Small intestine (tissue), 7 donors: ENCODE measurements around the gene RYR3. TPM values are rescaled to one million over a fixed set of nuclear protein-coding genes. Genes with fewer than 3 reads are reported as not detected.
A peak's percentile ranks its signal among the peaks of the same experiment; 100 is the strongest.

ENCODE experiments used
- DNase-seq, 2 donors: peaks; one replicate each; pipeline versions ENCODE4 v3.0.0 to v3.0.0-alpha.2; 2013
- FAIRE-seq: peaks from 2 replicates; lab custom pipeline; 2012; peaks lifted over from hg19 to GRCh38; lab: Jason Lieb, UNC
- H3K27ac ChIP-seq, 3 donors: one replicate each; pipeline ENCODE4 v1.5.1; 2013; ENCODE audit warnings: low read length in 2 of 3, mild to moderate bottlenecking in 2 of 3, control low read depth in 1 of 3, inconsistent platforms in 1 of 3, low read depth in 1 of 3, moderate library complexity in 1 of 3
- H3K27me3 ChIP-seq, 3 donors: one replicate each; pipeline ENCODE4 v1.6.1; 2013; ENCODE audit warnings: low read length in 3 of 3, inconsistent platforms in 1 of 3; ENCODE audit not compliant: control insufficient read depth in 3 of 3, insufficient read depth in 3 of 3
- H3K36me3 ChIP-seq, 3 donors: one replicate each; pipeline ENCODE4 v1.6.1; 2013; ENCODE audit warnings: low read length in 3 of 3, inconsistent platforms in 1 of 3, low read depth in 1 of 3, mild to moderate bottlenecking in 1 of 3, moderate library complexity in 1 of 3; ENCODE audit not compliant: control insufficient read depth in 3 of 3, insufficient read depth in 2 of 3
- H3K4me1 ChIP-seq, 3 donors: one replicate each; pipeline ENCODE4 v1.6.1; 2013; ENCODE audit warnings: low read length in 2 of 3, inconsistent platforms in 1 of 3, low read depth in 1 of 3, mild to moderate bottlenecking in 1 of 3, moderate library complexity in 1 of 3; ENCODE audit not compliant: control insufficient read depth in 3 of 3, insufficient read depth in 2 of 3
- H3K4me3 ChIP-seq, 3 donors: one replicate each; pipeline ENCODE4 v1.5.1; 2013; ENCODE audit warnings: low read length in 3 of 3, control low read depth in 1 of 3, inconsistent platforms in 1 of 3, low read depth in 1 of 3, mild to moderate bottlenecking in 1 of 3, moderate library complexity in 1 of 3
- H3K9me3 ChIP-seq, 2 donors: one replicate each; pipeline ENCODE4 v1.6.1; 2013; ENCODE audit warnings: low read depth in 1 of 2, low read length in 1 of 2; ENCODE audit not compliant: control insufficient read depth in 2 of 2, insufficient read depth in 1 of 2
- WGBS, 3 donors: extraction: QIAGEN DNeasy Blood & Tissue Kit; methylation state at CpG; one replicate each; pipeline ENCODE4 v1.1.7; 2013; 5-methylcytosine and 5-hydroxymethylcytosine counted together
- polyA plus RNA-seq, 4 donors: library from polyadenylated mRNA; stranded (reverse) in 3 of 4; unstranded in 1 of 4; fragments of 200-250 nt in 3 of 4; fragments of 120-200 nt in 1 of 4; gene quantifications; one replicate each; pipeline versions ENCODE4 v1.2.1 to v1.2.3, GENCODE V29; 2013
- donor health status: healthy with polysubstance abuse.
- donor health status: control.
- donor health status: control.
- donor health status: Bipolar disorder and iron deficiency.
- donor health status: healthy.

The RYR3 gene
- polyA plus RNA-seq, 4 donors = 0.36 to 1.6 TPM; not detected in 2

DNA sequence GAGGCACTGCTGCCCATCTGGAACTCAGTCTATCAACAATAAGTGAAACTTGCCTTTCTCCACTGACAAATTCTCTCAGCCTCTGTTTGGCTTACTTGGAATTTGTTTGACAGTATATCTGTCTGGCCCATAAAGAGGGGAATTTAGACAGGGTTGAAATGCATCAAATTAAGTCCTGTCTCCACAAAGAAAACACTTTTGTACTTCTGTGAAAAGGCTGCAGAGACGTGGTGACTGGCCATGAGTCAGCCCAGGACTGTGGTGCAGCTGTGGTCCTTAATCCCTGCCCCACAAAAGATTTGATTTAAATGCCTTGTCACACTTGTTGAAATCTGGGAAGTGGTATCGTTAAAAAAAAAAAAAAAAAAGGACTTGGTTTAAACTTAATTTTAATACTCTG, 47.5 kb downstream of the RYR3 start:
- H3K36me3 ChIP-seq = no peaks in the 10 kb centered on the region
- FAIRE-seq = no peak
- peaks cover 0 to 3% (median 0%) of the 10 kb centered on the region in 3 donors for H3K27me3 ChIP-seq
- H3K9me3 ChIP-seq = no peaks in the 10 kb centered on the region
- no peaks in the 10 kb centered on the region for H3K4me1 ChIP-seq
- no peak overlapping the region for H3K27ac ChIP-seq
- WGBS, 3 donors = 40 to 49% (median 48%) methylated on average over 2 of the region's 2 CpGs
- H3K4me3 ChIP-seq = no peak overlapping the region
- DNase-seq = no peak

DNA sequence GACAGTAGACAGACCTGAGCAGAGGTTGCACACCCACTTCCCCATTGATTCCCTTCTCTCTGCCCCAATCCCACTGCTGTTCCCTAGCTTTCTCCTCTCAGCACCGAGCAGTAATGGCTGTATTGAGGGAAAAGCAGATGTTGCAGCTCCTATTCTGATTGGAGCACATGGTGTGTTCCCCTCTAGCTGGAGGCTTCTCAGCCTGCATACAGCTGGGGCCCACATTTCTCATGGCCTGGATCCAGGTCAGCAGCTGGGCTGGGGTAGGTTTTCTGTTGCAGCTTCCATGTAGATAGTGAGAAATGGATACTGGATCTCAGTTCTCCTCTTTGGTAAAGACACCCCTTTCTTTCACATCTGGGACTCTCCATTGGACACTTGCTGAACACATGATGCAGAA, 50.1 kb downstream of the RYR3 start:
- FAIRE-seq (no peak), DNase-seq (peak in 1 of 2 donors; percentile 24)
- 44 to 75% (median 69%) methylated on average over 1 of the region's 1 CpG for WGBS, 3 donors
- Histone ChIP-seq H3K4me1 (no peaks in the 10 kb centered on the region), H3K9me3 (no peaks in the 10 kb centered on the region), H3K36me3 (no peaks in the 10 kb centered on the region), H3K27me3 (peaks cover 0 to 3% (median 0%) of the 10 kb centered on the region in 3 donors), H3K27ac (no peak overlapping the region), H3K4me3 (no peak overlapping the region)

DNA sequence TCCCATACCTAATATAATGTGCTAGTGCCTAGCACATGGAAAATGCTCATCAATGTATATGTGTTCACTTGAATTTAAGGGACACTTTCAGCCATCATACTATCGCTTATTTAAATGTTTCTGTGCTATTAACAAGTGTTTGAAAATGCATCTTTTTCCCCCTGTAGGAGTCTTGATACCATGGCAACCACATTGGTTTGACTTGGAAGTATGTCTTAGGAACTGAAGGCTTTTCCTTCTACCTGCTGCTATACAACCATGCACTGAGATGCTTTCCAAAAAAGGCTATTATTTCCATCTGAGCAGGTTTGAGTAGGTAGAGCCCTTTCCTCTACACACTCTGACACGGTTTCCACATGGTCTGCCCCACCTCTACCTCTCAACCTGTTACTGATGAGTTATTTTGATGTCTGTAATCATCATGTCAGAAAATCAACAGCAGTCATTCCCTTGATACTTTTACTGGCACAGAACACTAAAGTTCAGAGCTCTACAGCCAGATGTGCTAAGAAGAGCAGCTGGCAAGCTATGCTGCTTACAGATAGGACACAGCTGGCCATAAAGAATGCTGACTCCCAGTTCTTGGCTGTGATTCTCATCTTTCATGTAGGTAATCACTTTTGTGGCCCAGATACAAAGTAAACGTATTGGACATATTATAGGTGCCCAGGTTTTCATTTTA, 59.3 kb downstream of the RYR3 start:
- Histone ChIP-seq H3K27ac (no peak overlapping the region), H3K9me3 (no peaks in the 10 kb centered on the region), H3K4me3 (no peak overlapping the region), H3K27me3 (no peaks in the 10 kb centered on the region), H3K4me1 (no peaks in the 10 kb centered on the region), H3K36me3 (no peaks in the 10 kb centered on the region)
- DNase-seq (no peak), FAIRE-seq (no peak)
- 44 to 57% (median 49%) methylated on average over 3 of the region's 3 CpGs for WGBS, 3 donors

DNA sequence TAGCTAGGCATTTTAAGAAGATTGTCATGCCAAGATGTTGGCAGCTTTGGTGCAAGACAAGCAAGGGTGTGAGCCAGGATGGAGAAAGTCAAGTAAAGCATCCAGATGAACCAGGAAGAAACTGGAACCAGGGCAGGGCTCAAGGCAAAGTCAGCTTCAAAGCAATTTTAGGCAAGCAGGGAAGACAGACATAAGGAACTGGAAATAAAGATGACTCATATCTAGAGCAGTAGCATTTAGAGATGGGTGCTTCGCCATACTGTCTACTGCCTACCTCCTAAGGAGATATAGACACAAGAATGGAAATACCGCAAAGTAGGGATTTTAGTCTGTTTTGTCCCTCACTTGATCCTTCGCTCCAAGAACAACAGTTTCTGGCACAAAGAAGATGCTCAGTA, 59.9 kb downstream of the RYR3 start:
- DNase-seq = no peak
- Histone ChIP-seq H3K9me3 (no peaks in the 10 kb centered on the region), H3K4me1 (no peaks in the 10 kb centered on the region), H3K27me3 (no peaks in the 10 kb centered on the region), H3K36me3 (no peaks in the 10 kb centered on the region), H3K4me3 (no peak overlapping the region), H3K27ac (no peak overlapping the region)
- WGBS, 3 donors = 86 to 91% (median 87%) methylated on average over 3 of the region's 3 CpGs
- no peak for FAIRE-seq

DNA sequence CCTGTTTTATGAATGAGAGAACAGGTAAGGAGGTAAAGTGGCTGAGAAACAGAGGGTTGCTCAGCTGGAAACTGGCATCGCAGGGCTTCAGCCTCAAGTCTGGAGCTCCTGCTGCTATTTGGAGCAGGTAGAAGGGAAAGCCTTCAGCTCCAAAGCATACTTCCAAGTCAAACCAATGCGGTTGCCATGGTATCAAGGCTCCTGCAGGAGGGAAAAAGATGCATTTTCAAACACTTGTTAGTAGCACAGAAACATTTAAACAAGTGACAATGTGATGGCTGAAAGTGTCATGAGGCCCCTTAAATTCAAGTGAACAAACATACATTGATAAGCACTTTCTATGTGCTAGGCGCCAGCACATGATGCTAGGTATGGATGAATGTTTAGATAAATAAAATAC, 60.4 kb downstream of the RYR3 start:
- DNase-seq (no peak), FAIRE-seq (no peak)
- Histone ChIP-seq H3K9me3 (no peaks in the 10 kb centered on the region), H3K27ac (no peak overlapping the region), H3K36me3 (no peaks in the 10 kb centered on the region), H3K4me3 (no peak overlapping the region), H3K27me3 (no peaks in the 10 kb centered on the region), H3K4me1 (no peaks in the 10 kb centered on the region)
- 77 to 90% (median 87%) methylated on average over 3 of the region's 3 CpGs for WGBS, 3 donors

DNA sequence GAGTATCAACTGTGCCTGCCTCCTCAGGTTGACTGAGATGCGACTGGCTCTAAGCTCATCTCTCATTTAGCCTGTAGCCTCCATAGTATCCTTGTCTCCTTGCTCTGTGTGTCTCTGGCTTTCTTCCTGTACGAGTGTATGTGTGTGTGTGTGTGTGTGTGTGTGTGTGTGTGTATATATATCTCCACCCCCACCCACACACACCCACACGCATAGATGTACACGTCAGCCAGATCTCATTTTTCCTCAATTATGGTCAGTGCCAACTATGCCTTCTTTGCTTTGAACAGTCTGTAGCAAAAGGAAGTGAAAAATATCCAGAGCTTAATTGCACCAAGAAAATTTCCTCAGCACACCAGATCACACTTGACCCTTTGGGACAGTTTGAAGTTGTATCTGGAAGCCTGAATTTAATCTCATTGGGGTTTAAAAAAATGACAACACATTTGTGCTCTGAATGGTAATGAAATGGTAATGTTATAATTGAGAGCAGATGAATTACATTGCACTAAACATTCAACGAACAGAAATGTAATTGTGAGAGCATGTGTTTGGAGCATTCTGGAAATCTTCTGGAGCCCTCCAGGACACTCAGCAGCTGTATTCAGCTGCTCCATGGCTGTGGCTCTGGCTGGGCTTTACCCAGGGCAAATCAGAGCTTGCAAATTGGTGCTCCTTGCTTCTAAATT, 63.6 kb downstream of the RYR3 start:
- no peak for FAIRE-seq
- WGBS, 3 donors = 47 to 60% (median 52%) methylated on average over 5 of the region's 5 CpGs
- no peak overlapping the region for H3K27ac ChIP-seq
- peak in 1 of 2 donors; percentile 12 for DNase-seq
- no peaks in the 10 kb centered on the region for H3K27me3 ChIP-seq
- no peaks in the 10 kb centered on the region for H3K4me1 ChIP-seq
- H3K36me3 ChIP-seq = no peaks in the 10 kb centered on the region
- no peaks in the 10 kb centered on the region for H3K9me3 ChIP-seq
- H3K4me3 ChIP-seq = no peak overlapping the region

DNA sequence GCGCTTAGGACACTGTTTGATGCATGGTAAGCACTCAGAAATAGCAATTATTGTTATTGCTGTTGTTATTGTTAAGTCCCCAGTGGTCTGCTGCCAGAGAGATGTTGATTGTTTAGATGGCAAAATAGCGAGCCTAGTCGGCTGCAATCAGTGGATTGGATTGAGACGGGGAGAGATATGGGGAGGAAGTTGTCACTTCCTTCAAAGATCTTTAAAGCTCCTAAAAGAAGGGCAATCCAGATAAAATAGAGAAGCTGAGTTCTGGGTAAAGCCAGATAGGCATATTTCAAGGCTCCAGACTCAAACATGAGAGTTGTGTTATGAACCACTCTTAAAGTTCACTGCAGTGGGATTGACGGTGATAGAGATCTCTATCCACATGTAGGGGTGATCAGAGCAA, 64.5 kb downstream of the RYR3 start:
- Histone ChIP-seq H3K9me3 (no peaks in the 10 kb centered on the region), H3K27me3 (no peaks in the 10 kb centered on the region), H3K4me3 (no peak overlapping the region), H3K4me1 (no peaks in the 10 kb centered on the region), H3K27ac (no peak overlapping the region), H3K36me3 (no peaks in the 10 kb centered on the region)
- FAIRE-seq (no peak), DNase-seq (no peak)
- 34 to 61% (median 58%) methylated on average over 5 of the region's 5 CpGs for WGBS, 3 donors

DNA sequence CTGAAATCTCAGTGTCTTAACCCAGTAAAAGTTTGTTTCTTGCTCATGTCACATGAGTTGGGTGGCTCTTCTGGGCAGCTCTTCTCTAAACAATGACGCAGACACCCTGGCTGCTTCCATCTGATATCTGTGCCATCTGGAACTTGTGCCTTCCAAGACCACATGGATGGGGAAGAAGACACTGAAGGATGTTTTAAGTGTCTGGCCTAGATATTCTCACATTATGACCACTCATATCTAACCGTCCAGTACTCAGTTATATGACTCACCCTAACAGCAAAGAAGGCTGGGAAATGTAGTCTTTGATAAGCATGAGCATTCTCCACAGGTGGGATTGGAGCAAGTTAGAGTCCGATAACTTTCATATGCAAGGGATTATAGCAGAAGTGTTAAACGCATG, 66.4 kb downstream of the RYR3 start:
- WGBS, 3 donors = 78 to 88% (median 83%) methylated on average over 4 of the region's 4 CpGs

More for the DNA sequence above, 66.4 kb downstream of the RYR3 start:
- DNase-seq (no peak), FAIRE-seq (no peak)
- no peaks in the 10 kb centered on the region for H3K27me3 ChIP-seq
- no peak overlapping the region for H3K27ac ChIP-seq
- H3K4me3 ChIP-seq = no peak overlapping the region
- H3K36me3 ChIP-seq = no peaks in the 10 kb centered on the region
- H3K4me1 ChIP-seq = no peaks in the 10 kb centered on the region
- no peaks in the 10 kb centered on the region for H3K9me3 ChIP-seq
